NT2/D1 (cell line): Measurements from ENCODE around the gene GALNT14.

Experiments
- SUZ12 ChIP-seq: IDR thresholded peaks from 2 replicates; pipeline ENCODE4 v1.6.1; 2011; ENCODE audit not compliant: insufficient read length, insufficient read depth; ENCODE audit errors: extremely low read depth
- ZNF274 ChIP-seq: IDR thresholded peaks from 2 replicates; pipeline ENCODE4 v1.6.1; 2011; ENCODE audit warnings: mild to moderate bottlenecking, low read depth, low read length

DNA sequence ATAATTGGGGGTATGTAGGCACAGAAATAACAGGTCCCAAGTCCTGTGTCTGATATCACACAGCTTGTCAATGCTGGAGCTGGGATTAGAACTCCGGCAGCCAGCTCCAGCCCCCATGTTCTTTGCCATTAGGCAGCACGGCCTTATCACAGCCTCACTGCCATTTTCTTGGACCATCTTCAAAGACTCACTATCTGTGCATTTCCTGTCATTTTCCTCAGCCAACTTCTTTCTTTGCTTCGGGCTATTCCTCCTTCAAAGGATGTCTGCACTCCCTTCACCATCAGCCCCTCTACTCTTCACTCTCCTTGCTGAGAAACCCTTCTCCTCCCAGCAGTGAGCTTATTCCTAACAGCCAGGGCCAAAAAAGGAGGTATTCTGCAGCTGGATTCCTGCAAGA lies 139.6 kb downstream of the GALNT14 start:
- TF ChIP-seq ZNF274 (no peak), SUZ12 (no peak)
